Myocyte (in vitro differentiated cells): ENCODE results near the gene DBT. TPM values are rescaled to one million over a fixed set of nuclear protein-coding genes. Genes with fewer than 3 reads are reported as not detected.
"Not testable (repeated sequence)": the region's sequence is repeated elsewhere in the genome, so short reads cannot be mapped to it uniquely, and the experiment has no call there.

Source experiments
- DNase-seq: peaks from one replicate; pipeline ENCODE4 v3.0.0-alpha.2; 2012; ENCODE audit warnings: low read depth
- total RNA-seq: library from RNA; depleted of rRNA; stranded (reverse); fragments of >200 nt; gene quantifications from 2 replicates; pipeline ENCODE4 v1.2.3, GENCODE V29; 2014

DBT gene
- total RNA-seq, 1 donor from 2014 or later: 6.7 TPM

DNA sequence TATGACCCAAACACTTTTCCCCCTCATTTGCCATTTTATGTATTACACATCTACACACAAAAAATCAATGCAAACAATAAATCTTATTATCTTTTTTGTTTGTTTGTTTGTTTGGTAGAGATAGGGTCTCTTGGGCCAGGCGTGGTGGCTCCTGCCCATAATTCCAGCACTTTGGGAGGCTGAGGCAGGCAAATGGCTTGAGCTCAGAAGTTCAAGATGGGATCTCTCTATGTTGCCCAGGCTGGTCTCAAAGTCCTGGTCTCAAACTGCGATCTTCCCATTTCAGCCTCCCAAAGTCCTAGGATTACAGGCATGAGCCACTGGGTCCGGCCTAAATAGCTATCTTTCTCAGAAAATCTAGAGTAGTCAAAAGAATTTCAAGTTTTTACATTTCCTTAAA lies 1.2 kb upstream of the DBT start:
- no peak for DNase-seq

DNA sequence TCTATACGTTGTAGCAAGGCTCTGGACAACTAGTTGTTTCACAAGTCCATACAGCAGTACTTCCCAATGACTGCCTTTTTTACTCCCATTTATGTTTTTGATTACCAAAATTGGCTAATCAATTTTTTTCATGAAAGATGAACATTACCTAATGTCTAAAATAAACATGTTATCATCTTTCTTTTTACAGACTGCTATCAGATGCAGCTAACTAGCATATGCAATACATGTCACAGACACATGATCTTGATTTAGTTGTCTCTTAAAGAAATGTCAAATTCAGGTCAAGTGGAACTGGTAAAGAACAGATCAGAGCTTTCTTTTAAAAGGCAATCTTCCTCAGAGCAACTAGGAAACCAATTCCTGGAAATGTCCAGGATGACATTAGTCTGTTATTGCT lies 630 bp upstream of the DBT start:
- DNase-seq: no peak

DNA sequence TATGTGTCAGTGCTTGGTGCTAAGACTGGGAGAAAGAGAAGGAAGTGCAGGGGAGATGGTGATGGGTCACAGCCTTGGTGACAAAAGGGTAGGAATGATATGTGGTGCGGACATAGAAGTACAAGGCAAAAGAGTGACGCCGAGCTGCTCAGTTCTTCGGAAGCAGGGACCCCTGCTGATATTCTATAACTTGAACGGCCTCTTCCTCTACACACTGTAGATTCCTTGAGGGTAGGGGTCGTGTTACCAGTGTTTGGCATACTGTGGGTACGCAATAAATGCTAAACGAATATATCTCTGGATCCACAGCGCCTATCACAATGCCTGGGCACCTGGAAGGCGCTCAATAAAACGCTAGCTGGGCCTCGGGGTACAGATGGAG lies 488 bp downstream of the DBT start:
- DNase-seq: peak; percentile 1

DNA sequence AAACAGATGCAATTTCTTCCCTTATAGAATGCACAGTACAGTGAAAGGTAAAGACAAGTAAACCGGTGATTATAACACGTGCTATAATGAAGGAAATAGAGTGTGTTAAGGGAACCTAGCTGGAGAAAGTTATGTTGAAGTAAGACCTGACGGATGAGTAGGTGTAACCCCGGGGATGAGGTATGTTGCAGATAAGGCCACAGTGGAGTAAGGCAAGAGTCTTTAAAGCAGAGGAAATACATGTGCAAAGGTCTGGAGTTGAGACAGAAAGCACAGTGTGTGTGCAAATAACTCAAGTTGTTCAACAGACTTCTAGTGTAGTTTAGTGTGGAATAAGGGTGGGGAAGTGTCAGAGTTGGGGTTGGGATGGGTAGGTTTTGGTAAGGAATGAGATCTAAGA lies 2.9 kb downstream of the DBT start:
- DNase-seq: no peak

DNA sequence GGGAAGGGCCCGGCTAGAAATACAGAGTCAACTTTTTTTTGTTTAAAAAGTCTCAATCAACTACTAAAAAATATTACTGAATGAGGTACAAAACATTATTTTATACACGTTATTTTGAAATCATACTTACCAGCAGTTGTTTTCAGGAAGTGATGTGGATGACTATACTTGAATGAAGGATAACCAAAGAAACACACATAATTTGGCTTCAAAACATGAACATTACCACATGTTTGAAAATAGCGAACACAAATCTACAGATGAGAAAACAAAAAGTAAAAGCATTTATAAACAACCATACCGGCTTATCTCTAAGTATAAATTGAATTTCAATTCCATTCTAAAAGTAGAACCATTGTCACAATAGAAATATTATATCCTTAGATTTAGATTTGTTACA lies 9.0 kb downstream of the DBT start:
- no peak for DNase-seq

DNA sequence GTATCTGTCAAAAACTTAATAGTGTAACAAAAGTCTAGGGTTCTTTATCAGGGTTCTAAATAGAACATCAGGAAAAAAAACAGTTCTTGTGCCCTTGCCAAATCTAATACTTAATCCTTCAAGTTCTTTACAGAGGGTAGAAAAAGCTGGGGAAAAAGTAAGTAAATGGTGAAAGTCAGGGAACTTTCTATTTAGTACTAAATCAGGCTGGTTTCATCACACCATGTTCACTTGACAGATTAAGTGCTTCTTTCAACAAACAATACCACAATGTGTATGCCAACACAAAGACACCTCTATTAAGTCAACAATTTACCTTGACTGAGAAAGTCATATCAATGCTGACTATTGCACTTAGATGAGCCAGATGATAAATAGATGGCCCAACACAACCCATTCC lies 9.7 kb downstream of the DBT start:
- DNase-seq: no peak

DNA sequence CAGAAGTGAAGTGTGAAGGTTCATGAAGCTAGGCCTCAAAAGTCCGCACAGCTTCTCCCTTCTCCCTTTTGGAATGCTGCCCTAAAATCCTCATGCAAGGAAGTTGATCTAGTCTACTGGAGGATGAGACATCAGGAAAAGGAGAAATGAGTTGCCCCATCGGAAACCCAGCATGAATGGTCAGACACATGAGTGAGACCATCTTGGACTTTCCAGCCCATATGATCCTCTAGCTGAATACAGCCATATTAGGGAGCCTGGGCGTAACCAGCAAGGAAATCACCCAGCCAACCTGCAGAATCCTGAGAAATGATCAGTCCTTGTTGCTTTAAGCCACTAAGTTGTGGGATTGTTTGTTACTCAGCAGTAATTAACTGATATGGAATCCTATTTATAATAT lies 12.5 kb downstream of the DBT start:
- no peak for DNase-seq

DNA sequence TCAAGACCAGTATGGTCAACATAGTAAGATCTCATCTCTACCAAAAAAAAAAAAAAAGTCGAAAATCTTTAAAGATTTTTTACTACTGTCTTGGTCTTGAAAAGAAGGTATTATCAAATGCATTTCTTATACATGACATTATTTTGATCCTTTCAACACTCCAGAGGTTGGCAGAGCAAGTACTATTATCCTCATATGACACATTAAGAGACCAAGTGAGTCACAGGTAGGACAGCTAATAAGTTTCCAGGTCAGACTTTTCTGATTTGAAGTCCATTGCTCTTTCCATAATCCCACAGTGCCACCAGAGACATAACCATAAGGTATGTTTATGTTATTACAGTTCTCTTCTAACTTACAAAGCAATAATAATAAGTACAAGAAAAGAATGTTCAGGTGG lies 15.2 kb downstream of the DBT start:
- no peak for DNase-seq

DNA sequence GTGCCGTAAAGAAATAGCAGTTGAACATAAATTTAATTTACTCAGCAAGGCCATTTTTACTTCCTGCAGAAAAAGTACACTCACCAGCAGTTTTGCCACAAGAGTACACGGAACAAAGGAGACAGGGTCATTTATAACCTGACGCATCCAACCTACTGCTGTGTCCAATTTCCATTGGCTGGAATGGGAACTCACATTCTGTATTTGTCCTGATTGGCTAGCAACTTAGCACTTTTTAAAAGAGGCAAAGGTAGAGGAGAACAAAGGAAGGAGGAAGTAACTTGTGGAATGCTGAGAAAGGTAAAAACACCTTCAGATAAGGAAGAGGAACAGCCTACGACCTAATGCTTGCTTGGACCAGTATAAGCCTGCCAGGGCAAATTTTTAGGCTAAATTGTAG lies 16.1 kb downstream of the DBT start:
- DNase-seq: not testable (repeated sequence)

DNA sequence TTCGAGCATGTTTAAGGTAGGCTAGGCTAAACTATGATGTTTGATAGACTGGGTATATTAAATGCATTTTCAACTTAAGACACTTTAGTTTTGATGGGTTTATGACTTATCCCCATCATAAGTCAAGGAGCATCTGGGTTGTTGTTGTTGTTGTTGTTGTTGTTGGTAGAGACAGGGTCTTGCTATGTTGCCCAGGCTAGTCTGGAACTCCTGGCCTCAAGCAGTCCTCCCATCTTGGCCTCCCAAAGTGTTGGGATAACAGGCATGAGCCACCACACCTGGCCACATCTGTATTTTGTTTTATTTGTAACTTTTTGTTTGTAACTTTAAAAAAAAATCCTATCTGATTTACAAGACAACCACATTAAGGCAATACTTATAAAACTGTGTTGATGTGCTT lies 17.5 kb downstream of the DBT start:
- no peak for DNase-seq

DNA sequence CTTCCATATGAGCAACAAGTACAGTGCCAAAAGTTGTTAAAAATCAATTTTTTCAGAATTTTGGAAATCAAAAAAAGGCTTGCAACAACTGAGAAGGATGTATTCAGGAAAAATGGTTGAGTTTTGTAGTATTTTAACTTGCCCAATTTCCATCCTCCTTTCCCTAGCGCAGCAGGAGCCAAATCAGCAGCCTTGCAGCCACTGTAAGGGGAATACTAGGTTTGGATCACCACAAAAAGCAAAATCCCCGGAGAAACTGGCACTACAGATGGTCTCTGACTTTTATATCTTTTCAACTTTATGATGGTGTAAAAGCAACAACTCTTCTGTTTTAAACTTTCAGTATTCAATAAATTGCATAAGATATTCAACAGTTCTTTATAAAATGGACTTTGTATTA lies 17.9 kb downstream of the DBT start:
- DNase-seq: no peak

DNA sequence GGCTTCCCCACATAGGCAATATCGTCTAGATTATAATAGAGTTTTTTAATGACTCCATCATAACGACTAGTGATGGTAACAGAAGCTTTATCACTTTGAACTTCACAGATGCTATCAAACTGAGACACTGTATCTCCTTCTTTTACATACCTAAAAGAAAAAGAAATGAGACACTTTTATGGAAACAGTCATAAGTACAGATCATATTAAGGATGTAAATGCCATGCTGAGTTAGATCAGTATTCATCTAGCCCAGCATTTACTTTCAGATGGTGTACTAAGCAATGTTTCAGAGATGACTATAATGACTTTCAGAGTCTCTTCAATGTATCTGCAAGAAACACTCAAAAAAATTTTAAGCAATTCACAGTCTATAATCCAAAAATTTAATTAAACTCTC lies 18.9 kb downstream of the DBT start:
- no peak for DNase-seq

DNA sequence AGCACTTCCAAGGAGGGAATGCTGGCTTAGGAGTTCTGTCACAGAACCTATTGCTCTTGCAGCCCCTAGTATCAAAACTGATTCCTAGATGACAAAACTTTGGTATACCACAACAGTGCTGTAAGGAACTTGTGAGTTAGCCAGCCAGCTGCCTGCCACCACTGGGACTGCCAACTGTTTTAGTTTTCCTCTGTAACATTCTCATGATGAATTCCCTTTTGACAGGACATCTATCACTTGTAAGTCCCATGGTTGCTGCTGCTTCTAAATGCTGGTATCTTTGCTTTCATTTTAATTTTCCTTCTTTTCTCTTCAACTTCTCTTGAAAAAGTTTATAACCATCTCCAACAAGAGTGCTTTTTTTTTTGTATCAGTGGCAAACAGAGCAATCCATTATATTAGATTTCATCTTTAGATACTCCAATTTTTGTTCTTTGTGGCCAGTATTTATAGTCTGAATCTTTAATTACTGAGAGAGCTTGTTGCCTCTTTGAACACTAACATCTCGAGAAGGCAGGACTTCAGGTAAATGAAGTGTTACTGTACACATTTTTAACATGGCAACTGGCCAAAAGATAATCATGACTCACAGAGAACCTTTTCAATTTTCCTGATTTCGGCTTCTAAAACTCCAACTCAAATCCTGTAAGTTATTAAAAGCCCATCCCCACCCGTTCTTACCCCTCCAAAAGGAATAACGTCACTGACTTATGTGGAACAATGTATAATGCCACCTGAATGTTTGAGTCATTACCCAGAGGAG lies 19.8 kb downstream of the DBT start:
- DNase-seq: peak; percentile 70

DNA sequence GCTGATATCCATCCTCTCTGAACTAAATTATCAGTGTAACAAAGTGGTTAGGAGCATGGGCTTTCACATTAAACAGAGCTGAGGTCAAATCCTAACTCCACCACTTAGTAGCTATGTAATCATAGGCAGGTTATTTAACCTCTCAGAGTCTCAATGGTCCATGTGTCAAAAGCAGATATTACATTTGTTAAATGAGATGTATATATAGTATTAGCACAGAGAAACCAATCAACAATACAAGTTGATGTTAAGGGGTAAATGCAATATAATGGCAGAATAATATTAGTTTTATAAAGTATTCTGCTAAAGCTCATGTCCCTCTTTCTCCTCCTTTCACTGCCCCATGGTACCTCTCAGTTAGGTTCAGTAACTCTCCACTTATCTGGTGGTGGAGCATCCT lies 27.2 kb downstream of the DBT start:
- no peak for DNase-seq

DNA sequence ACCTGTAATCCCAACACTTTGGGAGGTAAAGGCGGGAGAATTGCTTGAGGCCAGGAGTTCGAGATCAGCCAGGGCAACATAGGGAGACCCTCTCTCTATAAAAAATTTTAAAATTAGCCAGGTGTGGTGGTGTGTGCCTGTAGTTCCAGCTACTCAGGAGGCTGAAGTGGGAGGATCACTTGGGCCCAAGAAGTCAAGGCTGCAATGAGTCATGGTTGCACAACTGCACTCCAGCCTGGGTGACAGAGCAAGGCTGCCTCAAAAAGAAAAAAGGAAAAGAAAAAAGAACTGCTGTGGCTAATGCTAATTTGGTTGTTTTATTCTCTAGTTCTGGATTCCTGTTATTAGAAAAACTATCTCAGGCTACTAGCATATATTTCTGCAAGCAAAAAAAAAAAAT lies 29.8 kb downstream of the DBT start:
- no peak for DNase-seq

DNA sequence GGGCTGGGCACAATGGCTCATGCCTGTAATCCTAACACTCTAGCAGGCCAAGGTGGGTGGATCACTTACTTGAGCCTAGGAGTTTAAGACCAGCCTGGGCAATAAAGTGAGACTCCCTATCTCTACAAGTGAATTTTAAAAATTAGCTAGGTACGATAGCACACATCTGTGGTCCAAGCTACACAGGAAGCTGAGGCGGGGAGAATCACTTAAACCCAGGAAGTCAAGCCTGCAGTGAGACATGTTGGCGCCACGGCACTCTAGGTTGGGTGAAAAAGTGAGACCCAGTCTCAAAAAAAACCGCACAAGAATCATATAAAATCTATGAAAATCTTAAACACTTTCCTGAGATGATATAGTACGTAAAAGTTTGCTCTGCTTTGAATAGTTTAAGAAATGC lies 30.2 kb downstream of the DBT start:
- DNase-seq: no peak

DNA sequence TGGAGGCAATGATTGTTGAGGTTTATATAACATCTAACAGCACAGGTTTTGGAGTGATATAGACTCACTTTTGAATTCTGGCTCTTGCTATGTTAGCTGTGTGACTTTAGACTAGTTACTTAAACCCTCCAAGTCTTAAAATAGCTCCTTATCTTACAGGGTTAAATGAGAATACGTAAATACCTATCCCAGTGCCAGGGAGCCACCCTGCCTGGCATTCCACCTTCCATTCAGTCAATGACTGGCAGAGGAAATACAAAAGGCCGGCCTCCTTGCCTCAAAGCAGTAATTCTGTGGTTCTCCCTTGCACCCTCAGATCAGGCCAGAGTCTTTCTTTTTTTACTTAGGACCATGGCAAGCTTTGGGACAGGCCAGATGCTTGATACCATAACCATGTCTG lies 31.8 kb downstream of the DBT start:
- DNase-seq: no peak

DNA sequence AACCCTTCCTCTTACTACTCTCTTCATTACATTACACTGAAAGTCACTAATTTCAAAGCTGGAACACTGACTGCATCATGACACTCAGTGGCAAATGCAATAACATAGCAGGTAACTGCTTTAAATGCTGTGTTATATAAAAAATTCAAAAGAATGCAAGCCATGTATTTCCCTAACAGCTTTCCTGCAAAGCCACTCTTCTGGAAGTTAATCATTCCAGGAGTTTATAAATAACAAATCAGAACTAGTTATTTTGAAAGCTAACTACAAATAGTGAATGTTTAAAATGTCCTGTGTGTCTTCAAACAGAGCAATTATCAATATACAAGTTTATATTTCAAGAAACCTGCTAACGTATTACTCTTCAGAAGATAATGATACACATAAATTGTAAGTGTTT lies 34.5 kb downstream of the DBT start:
- no peak for DNase-seq

DNA sequence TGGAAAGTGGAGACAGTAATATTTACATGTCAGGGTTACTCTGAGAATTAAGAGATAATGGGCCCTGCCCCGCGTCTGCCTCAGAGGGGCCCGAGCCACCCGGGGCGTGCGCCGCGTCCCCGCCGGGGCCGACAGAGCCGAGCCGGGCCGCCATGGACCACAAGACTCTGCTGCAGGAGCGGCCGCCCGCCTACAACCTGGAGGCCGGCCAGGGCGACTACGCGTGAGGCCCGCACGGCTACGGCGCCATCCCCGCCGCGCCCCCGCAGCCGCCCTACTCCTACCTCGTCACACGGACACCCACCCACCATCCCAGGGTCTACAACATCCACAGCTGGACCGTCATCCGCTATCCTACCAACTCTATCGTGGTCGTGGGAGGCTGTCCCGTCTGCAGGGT lies 36.5 kb downstream of the DBT start:
- DNase-seq: no peak

DNA sequence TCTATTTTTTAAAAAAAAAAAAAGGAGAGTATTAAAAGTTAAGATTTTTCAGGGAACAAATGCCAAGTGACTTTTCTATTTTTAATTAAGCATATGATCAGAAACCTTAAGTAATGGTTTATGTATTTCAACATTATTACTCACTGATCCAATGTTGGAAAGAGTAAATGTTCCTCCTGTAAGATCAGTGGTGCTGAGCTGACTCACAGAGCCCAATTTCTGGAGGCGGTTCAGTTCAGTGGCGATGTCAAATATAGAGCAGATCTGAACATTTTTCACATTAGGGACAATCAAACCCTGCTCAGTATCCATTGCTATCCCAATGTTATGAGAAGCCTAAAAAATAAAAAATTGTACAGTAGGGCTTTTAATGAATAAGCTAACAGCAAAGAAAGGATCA lies 43.3 kb downstream of the DBT start:
- DNase-seq: no peak

DNA sequence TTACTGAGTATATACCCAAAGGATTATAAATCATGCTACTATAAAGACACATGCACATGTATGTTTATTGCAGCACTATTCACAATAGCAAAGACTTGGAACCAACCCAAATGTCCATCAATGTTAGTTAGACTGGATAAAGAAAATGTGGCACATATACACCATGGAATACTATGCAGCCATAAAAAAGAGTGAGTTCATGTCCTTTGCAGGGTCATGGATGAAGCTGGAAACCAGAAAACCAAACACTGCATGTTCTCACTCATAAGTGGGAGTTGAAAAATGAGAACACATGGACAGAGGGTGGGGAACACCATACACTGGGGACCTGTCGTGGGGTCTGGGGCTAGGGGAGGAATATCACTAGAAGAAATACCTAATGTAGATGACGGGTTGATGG lies 44.0 kb downstream of the DBT start:
- not testable (repeated sequence) for DNase-seq

DNA sequence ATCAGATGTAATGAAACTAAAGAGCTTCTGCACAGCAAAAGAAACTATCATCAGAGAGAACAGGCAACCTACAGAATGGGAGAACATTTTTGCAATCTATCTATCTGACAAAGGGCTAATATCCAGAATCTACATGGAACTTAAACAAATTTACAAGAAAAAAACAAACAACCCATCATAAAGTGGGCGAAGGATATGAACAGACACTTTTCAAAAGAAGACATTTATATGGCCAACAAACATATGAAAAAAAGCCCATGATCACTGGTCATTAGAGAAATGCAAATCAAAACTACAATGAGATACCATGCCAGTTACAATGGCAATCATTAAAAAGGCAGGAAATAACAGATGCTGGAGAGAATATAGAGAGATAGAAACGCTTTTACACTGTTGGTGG lies 44.5 kb downstream of the DBT start:
- DNase-seq: not testable (repeated sequence)

DNA sequence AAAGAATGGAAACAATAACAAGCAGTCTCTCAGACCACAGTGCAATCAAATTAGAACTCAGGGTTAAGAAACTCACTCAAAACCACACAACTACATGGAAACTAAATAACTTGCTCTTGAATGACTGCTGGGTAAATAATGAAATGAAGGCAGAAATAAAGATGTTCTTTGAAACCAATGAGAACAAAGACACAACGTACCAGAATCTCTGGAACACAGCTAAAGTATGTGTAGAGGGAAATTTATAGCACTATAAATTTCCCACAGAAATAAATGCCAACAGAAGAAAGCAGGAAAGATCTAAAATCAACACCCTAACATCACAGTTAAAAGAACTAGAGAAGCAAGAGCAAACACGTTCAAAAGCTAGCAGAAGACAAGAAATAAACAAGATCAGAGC lies 46.9 kb downstream of the DBT start:
- not testable (repeated sequence) for DNase-seq

DNA sequence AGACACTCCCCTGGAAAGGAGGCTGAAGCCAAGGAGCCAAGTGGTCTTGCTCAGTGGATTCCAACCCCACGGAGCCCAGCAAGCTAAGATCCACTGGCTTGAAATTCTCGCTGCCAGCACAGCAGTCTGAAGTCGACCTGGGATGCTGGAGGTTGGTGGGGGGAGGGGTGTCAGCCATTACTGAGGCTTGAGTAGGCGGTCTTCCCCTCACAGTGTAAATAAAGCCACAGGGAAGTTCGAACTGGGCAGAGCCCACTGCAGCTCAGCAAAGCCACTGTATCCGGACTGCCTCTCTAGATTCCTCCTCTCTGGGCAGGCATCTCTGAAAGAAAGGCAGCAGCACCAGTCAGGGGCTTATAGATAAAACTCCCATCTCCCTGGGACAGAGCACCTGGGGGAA lies 49.6 kb downstream of the DBT start:
- DNase-seq: not testable (repeated sequence)
